ENCODE results near the gene CACNA1I. TPM values are rescaled to one million over a fixed set of nuclear protein-coding genes. Genes with fewer than 3 reads are reported as not detected.

The CACNA1I gene
- total RNA-seq, 6 donors from 2014 or later: 0.15 to 4.2 (median 0.34) TPM

GRCh38 chr22:39661501-39661841 is 90.9 kb downstream of the CACNA1I start:
- Histone ChIP-seq H3K36me3 (no peaks in the 10 kb centered on the region), H3K27me3 (peaks cover 2 to 43% (median 28%) of the 10 kb centered on the region in 4 donors), H3K4me1 (peaks cover 13 to 23% (median 18%) of the 10 kb centered on the region in 4 donors), H3K27ac (no peak overlapping the region), H3K9me3 (no peaks in the 10 kb centered on the region), H3K4me3 (peak overlapping the region in 1 of 4 donors; percentile 17)
- 56 to 67% methylated on average over 1 of the region's 1 CpG for WGBS, 2 donors
- DNase-seq: no peak
- TF ChIP-seq POLR2AphosphoS5 (IDR thresholded peaks at IDR 0.05) (no peak), CTCF (IDR thresholded peaks at IDR 0.05) (no peak), POLR2A (IDR thresholded peaks at IDR 0.05) (no peak), EP300 (IDR thresholded peaks at IDR 0.05) (no peak)
- no peak for ATAC-seq (ENCODE audit: low FRiP score in 2 of 2)

- Histone ChIP-seq H3K4me1 (peaks cover 13 to 23% (median 18%) of the 10 kb centered on the region in 4 donors), H3K4me3 (peak overlapping the region in 3 of 4 donors; percentile 17 to 29 (median 26)), H3K36me3 (no peaks in the 10 kb centered on the region), H3K27me3 (peaks cover 2 to 43% (median 28%) of the 10 kb centered on the region in 4 donors), H3K9me3 (no peaks in the 10 kb centered on the region), H3K27ac (no peak overlapping the region)
- WGBS, 2 donors: 3 to 5% methylated on average over 17 to 38 of the region's 77 CpGs
- TF ChIP-seq CTCF (IDR thresholded peaks at IDR 0.05) (no peak), POLR2A (IDR thresholded peaks at IDR 0.05) (peak in 1 of 4 donors; percentile 16), EP300 (IDR thresholded peaks at IDR 0.05) (no peak), POLR2AphosphoS5 (IDR thresholded peaks at IDR 0.05) (no peak)
- DNase-seq (peak in 1 of 2 donors; percentile 89), ATAC-seq (ENCODE audit: low FRiP score in 2 of 2) (no peak)
Observed at GRCh38 chr22:39661842-39662685, 91.5 kb downstream of the CACNA1I start.

GRCh38 chr22:39662686-39663052 is 92.1 kb downstream of the CACNA1I start:
- H3K9me3 ChIP-seq: no peaks in the 10 kb centered on the region
- H3K4me3 ChIP-seq: peak overlapping the region in 2 of 4 donors; percentile 26 to 29
- H3K36me3 ChIP-seq: no peaks in the 10 kb centered on the region
- no peak for TF ChIP-seq POLR2AphosphoS5 (IDR thresholded peaks at IDR 0.05)
- no peak for TF ChIP-seq POLR2A (IDR thresholded peaks at IDR 0.05)
- TF ChIP-seq EP300 (IDR thresholded peaks at IDR 0.05): no peak
- no peak for TF ChIP-seq CTCF (IDR thresholded peaks at IDR 0.05)
- no peak overlapping the region for H3K27ac ChIP-seq
- DNase-seq (no peak), ATAC-seq (ENCODE audit: low FRiP score in 2 of 2) (no peak)
- H3K4me1 ChIP-seq: peaks cover 13 to 23% (median 18%) of the 10 kb centered on the region in 4 donors
- peaks cover 2 to 43% (median 28%) of the 10 kb centered on the region in 4 donors for H3K27me3 ChIP-seq
- 13 to 41% methylated on average over 8 to 15 of the region's 26 CpGs for WGBS, 2 donors

GRCh38 chr22:39663751-39664150 is 93.2 kb downstream of the CACNA1I start:
- Histone ChIP-seq H3K4me1 (peaks cover 13 to 23% (median 18%) of the 10 kb centered on the region in 4 donors), H3K27me3 (peaks cover 2 to 43% (median 28%) of the 10 kb centered on the region in 4 donors), H3K36me3 (no peaks in the 10 kb centered on the region), H3K27ac (no peak overlapping the region), H3K9me3 (no peaks in the 10 kb centered on the region), H3K4me3 (no peak overlapping the region)
- WGBS, 2 donors: 46 to 59% methylated on average over 7 to 14 of the region's 22 CpGs
- ATAC-seq (ENCODE audit: low FRiP score in 2 of 2): no peak
- DNase-seq: peak in 1 of 2 donors; percentile 72
- TF ChIP-seq POLR2A (IDR thresholded peaks at IDR 0.05) (no peak), CTCF (IDR thresholded peaks at IDR 0.05) (no peak), POLR2AphosphoS5 (IDR thresholded peaks at IDR 0.05) (no peak), EP300 (IDR thresholded peaks at IDR 0.05) (no peak)
